ENCODE measurements around the gene GPN2. TPM values are rescaled to one million over a fixed set of nuclear protein-coding genes. Genes with fewer than 3 reads are reported as not detected.
A peak's percentile ranks its signal among the peaks of the same experiment; 100 is the strongest.

GPN2 gene
- polyA plus RNA-seq, 1 donor (not counting 4 experiments of a cell fraction or from before 2014, with no cell fraction given) = 31.9 TPM

GRCh38 chr1:26852701-26853100, 37.4 kb downstream of the GPN2 start:
- TF ChIP-seq EZH2 (IDR thresholded peaks at IDR 0.05; ENCODE audit: low read length) (no peak), CTCF (optimal IDR thresholded peaks at IDR 0.05 in 1 of 3, IDR thresholded peaks at IDR 0.05 in 1 of 3, conservative IDR thresholded peaks at IDR 0.05 in 1 of 3; ENCODE audit: extremely low read depth in 1 of 3, insufficient read depth in 2 of 3, low read length in 3 of 3) (no peak)
- H3K36me3 ChIP-seq (ENCODE audit: control insufficient read depth in 2 of 2, extremely low read depth in 1 of 2, insufficient read depth in 2 of 2, low read length in 2 of 2) = peaks cover 9 to 45% of the 10 kb centered on the region in 2 experiments
- no peaks in the 10 kb centered on the region for H3K79me2 ChIP-seq (ENCODE audit: control insufficient read depth, insufficient read depth, low read length)
- no peak overlapping the region for H3K4me2 ChIP-seq (ENCODE audit: control insufficient read depth, extremely low read depth, insufficient read depth, low read depth, low read length)
- no peak for FAIRE-seq
- no peaks in the 10 kb centered on the region for H4K20me1 ChIP-seq (ENCODE audit: control insufficient read depth, extremely low read depth, insufficient read depth, low read length)
- dilution Hi-C loops (cut with MboI; ENCODE audit: extremely low pct_ligation_motif_present, low sequenced_read_pairs) = no loop called here
- peaks cover 92% of the 10 kb centered on the region for H3K4me1 ChIP-seq (ENCODE audit: control insufficient read depth, extremely low read depth, insufficient read depth, low read length)
- no peaks in the 10 kb centered on the region for H3K9me3 ChIP-seq (ENCODE audit: control insufficient read depth, low read depth, low read length)
- DNase-seq (ENCODE audit: low read depth, low spot score) = no peak
- no peaks in the 10 kb centered on the region for H3K27me3 ChIP-seq (ENCODE audit: control insufficient read depth, extremely low read depth, insufficient read depth, low read length)
- no peak overlapping the region for H2AFZ ChIP-seq (ENCODE audit: control insufficient read depth, low read length)
- peak overlapping the region; percentile 100 for H3K27ac ChIP-seq (ENCODE audit: control insufficient read depth, insufficient read depth, low read length)
- no peak overlapping the region for H3K4me3 ChIP-seq (ENCODE audit: control insufficient read depth in 2 of 3, extremely low read depth in 1 of 3, insufficient read depth in 2 of 3, low read depth in 1 of 3, low read length in 3 of 3)
- peaks cover 4% of the 10 kb centered on the region for H3K9me1 ChIP-seq (ENCODE audit: control insufficient read depth, extremely low read depth, insufficient read depth, low read length)
- H3K9ac ChIP-seq (ENCODE audit: control insufficient read depth, extremely low read depth, insufficient read depth, low read length) = peak overlapping the region; percentile 24

- H3K4me1 ChIP-seq (ENCODE audit: control insufficient read depth, extremely low read depth, insufficient read depth, low read length) = peaks cover 77% of the 10 kb centered on the region
These were observed 38.9 kb downstream of the GPN2 start for GRCh38 chr1:26851106-26851684.

More at GRCh38 chr1:26851106-26851684, 38.9 kb downstream of the GPN2 start:
- dilution Hi-C loops (cut with MboI; ENCODE audit: extremely low pct_ligation_motif_present, low sequenced_read_pairs) = no loop called here
- DNase-seq (ENCODE audit: low read depth, low spot score) (no peak), FAIRE-seq (peak; percentile 74)
- H3K4me3 ChIP-seq (ENCODE audit: control insufficient read depth in 2 of 3, extremely low read depth in 1 of 3, insufficient read depth in 2 of 3, low read depth in 1 of 3, low read length in 3 of 3) = no peak overlapping the region
- H3K9me3 ChIP-seq (ENCODE audit: control insufficient read depth, low read depth, low read length) = no peaks in the 10 kb centered on the region
- H3K9me1 ChIP-seq (ENCODE audit: control insufficient read depth, extremely low read depth, insufficient read depth, low read length) = peaks cover 4% of the 10 kb centered on the region
- H2AFZ ChIP-seq (ENCODE audit: control insufficient read depth, low read length) = no peak overlapping the region
- no peaks in the 10 kb centered on the region for H4K20me1 ChIP-seq (ENCODE audit: control insufficient read depth, extremely low read depth, insufficient read depth, low read length)
- no peaks in the 10 kb centered on the region for H3K79me2 ChIP-seq (ENCODE audit: control insufficient read depth, insufficient read depth, low read length)
- peaks cover 9 to 45% of the 10 kb centered on the region in 2 experiments for H3K36me3 ChIP-seq (ENCODE audit: control insufficient read depth in 2 of 2, extremely low read depth in 1 of 2, insufficient read depth in 2 of 2, low read length in 2 of 2)
- H3K27me3 ChIP-seq (ENCODE audit: control insufficient read depth, extremely low read depth, insufficient read depth, low read length) = no peaks in the 10 kb centered on the region
- H3K4me2 ChIP-seq (ENCODE audit: control insufficient read depth, extremely low read depth, insufficient read depth, low read depth, low read length) = no peak overlapping the region
- peak overlapping the region; percentile 94 for H3K9ac ChIP-seq (ENCODE audit: control insufficient read depth, extremely low read depth, insufficient read depth, low read length)
- TF ChIP-seq CTCF (optimal IDR thresholded peaks at IDR 0.05 in 1 of 3, IDR thresholded peaks at IDR 0.05 in 1 of 3, conservative IDR thresholded peaks at IDR 0.05 in 1 of 3; ENCODE audit: extremely low read depth in 1 of 3, insufficient read depth in 2 of 3, low read length in 3 of 3) (peak in 2 of 3 experiments; percentile 63 to 75), EZH2 (IDR thresholded peaks at IDR 0.05; ENCODE audit: low read length) (no peak)
- peak overlapping the region; percentile 100 for H3K27ac ChIP-seq (ENCODE audit: control insufficient read depth, insufficient read depth, low read length)

All from keratinocyte (primary cell).